K562 (cell line): ENCODE results near the gene ANKS1A. TPM values are rescaled to one million over a fixed set of nuclear protein-coding genes. Genes with fewer than 3 reads are reported as not detected.

ENCODE experiments used
- ATAC-seq: fragments of 200-7000 bp; cut with Tn5 transposase; 3 replicates; pipeline ENCODE4 v1.9.1; 2020; ENCODE audit warnings: moderate library complexity
- BruUV-seq: library from RNA; stranded (reverse); fragments of 400-500 nt; replicated peaks from 2 replicates; lab custom pipeline; 2021; lab: Mats Ljungman, UMichigan
- CTCF ChIA-PET: fragments of 300-600 bp; formaldehyde crosslinking; extraction: SDS; loops from one replicate; lab custom pipeline; 2021; ENCODE audit warnings: low intra/inter-chr PET ratio; lab: Yijun Ruan, JAX
- POLR2A ChIA-PET: fragments of 300-600, 350-650 bp; sonication (Branson Sonifier 250); formaldehyde crosslinking; extraction: SDS; loops from one replicate; lab custom pipeline; 2021; ENCODE audit warnings: antibody characterized with exemption, inconsistent platforms; lab: Yijun Ruan, JAX
- DNase-seq, 4 experiments: peaks; one replicate each; pipeline versions ENCODE4 v3.0.0 to v3.0.0-alpha.2; 2011 to 2018; ENCODE audit warnings: low spot score in 3 of 4, mixed read lengths in 3 of 4; ENCODE audit errors: extremely low read depth in 1 of 4
- FAIRE-seq: peaks from 2 replicates; lab custom pipeline; 2011; peaks lifted over from hg19 to GRCh38; lab: Jason Lieb, UNC
- H2AFZ ChIP-seq: 2 replicates; pipeline ENCODE4 v1.6.0; 2011; ENCODE audit warnings: low read depth, low read length, control low read depth, inconsistent platforms
- H3K27ac ChIP-seq: fragments of 200-600 bp; 3 replicates; pipeline ENCODE4 v1.8.0; 2011; ENCODE audit warnings: low read depth, mild to moderate bottlenecking, control low read depth, inconsistent platforms, low read length, moderate library complexity, mixed read lengths; ENCODE audit errors: extremely low read depth
- H3K27me3 ChIP-seq, 2 experiments: fragments of 300-600 bp in 1 of 2; 2 replicates in 1 of 2; 3 replicates in 1 of 2; pipeline versions ENCODE4 v1.6.0 to v1.8.0; 2011; ENCODE audit warnings: inconsistent platforms in 2 of 2, low read length in 2 of 2, mild to moderate bottlenecking in 1 of 2, mixed read lengths in 1 of 2, moderate library complexity in 1 of 2; ENCODE audit not compliant: control insufficient read depth in 2 of 2, insufficient read depth in 2 of 2
- H3K36me3 ChIP-seq: fragments of 300-600 bp; 3 replicates; pipeline ENCODE4 v1.8.0; 2011; ENCODE audit warnings: mild to moderate bottlenecking, low read length, inconsistent platforms; ENCODE audit not compliant: control insufficient read depth, insufficient read depth
- H3K4me1 ChIP-seq, 2 experiments: fragments of 200-600 bp in 1 of 2; replicated peaks in 1 of 2; 2 replicates in 1 of 2; 3 replicates in 1 of 2; pipeline versions ENCODE4 v1.5.1 to v1.8.0; 2011; ENCODE audit warnings: inconsistent platforms in 2 of 2, low read length in 2 of 2, mild to moderate bottlenecking in 1 of 2, mixed read lengths in 1 of 2, moderate library complexity in 1 of 2; ENCODE audit not compliant: control insufficient read depth in 2 of 2, insufficient read depth in 2 of 2
- H3K4me2 ChIP-seq: 2 replicates; pipeline ENCODE4 v1.6.1; 2011; ENCODE audit warnings: low read length, control low read depth, inconsistent platforms, mixed read lengths; ENCODE audit not compliant: insufficient read depth
- H3K4me3 ChIP-seq: fragments of 200-600 bp; sonication (generic), shearing (Covaris generic); 2 replicates; pipeline ENCODE4 v1.5.1; 2016; ENCODE audit warnings: control low read depth, inconsistent platforms
- H3K79me2 ChIP-seq: fragments of 200-600 bp; 3 replicates; pipeline ENCODE4 v1.8.0; 2011; ENCODE audit warnings: low read length, inconsistent platforms; ENCODE audit not compliant: control insufficient read depth, insufficient read depth
- H3K9ac ChIP-seq, 2 experiments: 2 replicates each; pipeline versions ENCODE4 v1.6.0 to v1.6.1; 2011; ENCODE audit warnings: low read depth in 2 of 2, low read length in 2 of 2, control low read depth in 1 of 2, inconsistent platforms in 1 of 2, mild to moderate bottlenecking in 1 of 2, mixed read lengths in 1 of 2; ENCODE audit not compliant: insufficient read depth in 1 of 2
- H3K9me1 ChIP-seq: one replicate; pipeline ENCODE4 v1.6.0; 2011; ENCODE audit warnings: inconsistent platforms, mild to moderate bottlenecking, low read length, moderate library complexity; ENCODE audit not compliant: control insufficient read depth, insufficient read depth
- H3K9me3 ChIP-seq: replicated peaks from 2 replicates; pipeline ENCODE4 v1.5.1; 2011; ENCODE audit warnings: low read depth, low read length, inconsistent platforms; ENCODE audit not compliant: control insufficient read depth, insufficient read depth
- H4K20me1 ChIP-seq: replicated peaks from 2 replicates; pipeline ENCODE4 v1.6.1; 2011; ENCODE audit warnings: low read length, inconsistent platforms, mixed read lengths; ENCODE audit not compliant: control insufficient read depth, insufficient read depth
- BRD9 ChIP-seq: fragments of 450-650 bp; IDR thresholded peaks from 2 replicates; pipeline ENCODE4 v1.6.1; 2018; ENCODE audit warnings: low read depth; ENCODE audit not compliant: partially characterized antibody
- CBX2 ChIP-seq: fragments of 200-600 bp; sonication (generic); IDR thresholded peaks from one replicate; pipeline ENCODE4 v1.6.1; 2012; ENCODE audit warnings: mild to moderate bottlenecking, low read length, inconsistent platforms; ENCODE audit not compliant: insufficient read depth, poor library complexity, severe bottlenecking
- HNRNPUL1 ChIP-seq: fragments of 200-400 bp; formaldehyde crosslinking; IDR thresholded peaks from 2 replicates; pipeline ENCODE4 v1.6.1; 2017; ENCODE audit warnings: low read length
- HOMEZ ChIP-seq: fragments of 250-450 bp; sonication (Bioruptor Pico); IDR thresholded peaks from 2 replicates; pipeline ENCODE4 v1.4.0; 2020; ENCODE audit warnings: mild to moderate bottlenecking, moderate library complexity
- MAFG ChIP-seq: fragments of 450-650 bp; conservative IDR thresholded peaks from 2 replicates; pipeline ENCODE4 v1.6.1; 2016; ENCODE audit warnings: missing genetic modification characterization, missing compliant biosample characterization
- NCOA4 ChIP-seq: fragments of 450-650 bp; IDR thresholded peaks from 2 replicates; pipeline ENCODE4 v1.6.1; 2018; ENCODE audit warnings: mild to moderate bottlenecking; ENCODE audit not compliant: partially characterized antibody
- SAFB2 ChIP-seq: fragments of 200-400 bp; formaldehyde crosslinking; IDR thresholded peaks from 2 replicates; pipeline ENCODE4 v1.6.1; 2018; ENCODE audit warnings: borderline replicate concordance, low read length, low read depth, moderate library complexity; ENCODE audit not compliant: severe bottlenecking
- SMAD3 ChIP-seq: fragments of 450-650 bp; formaldehyde crosslinking; conservative IDR thresholded peaks from 2 replicates; pipeline ENCODE4 v1.4.0; 2020; ENCODE audit warnings: mild to moderate bottlenecking
- SP1 ChIP-seq: sonication (generic); formaldehyde crosslinking; IDR thresholded peaks from 2 replicates; pipeline ENCODE4 v1.8.1; 2022; ENCODE audit warnings: mild to moderate bottlenecking, missing genetic modification reagents
- USF2 ChIP-seq: sonication (generic); formaldehyde crosslinking; IDR thresholded peaks from 2 replicates; pipeline ENCODE4 v1.5.0; 2020; ENCODE audit warnings: missing genetic modification reagents
- ZFP30 ChIP-seq: fragments of 250-450 bp; sonication (Bioruptor Pico); IDR thresholded peaks from 2 replicates; pipeline ENCODE4 v1.8.0; 2022; ENCODE audit warnings: moderate library complexity, mild to moderate bottlenecking, inconsistent platforms, borderline replicate concordance
- WGBS: fragments of 100-300 bp; shearing (Covaris generic); methylation state at CpG from one replicate; pipeline ENCODE4 v1.1.6; 2016; ENCODE audit warnings: low coverage, mixed read lengths; ENCODE audit not compliant: insufficient coverage; ENCODE audit errors: missing lambda C conversion rate; 5-methylcytosine and 5-hydroxymethylcytosine counted together
- in situ Hi-C: fragments of 300-500 bp; cut with MboI; formaldehyde crosslinking; loops from 4 replicates; pipeline ENCODE4 v1.15.0; 2018; ENCODE audit warnings: inconsistent platforms, mixed read lengths
- intact Hi-C: fragments of 100-400 bp; cut with micrococcal nuclease; formaldehyde crosslinking; loops from 2 replicates; pipeline ENCODE4 v1.14.2; 2022
- polyA plus RNA-seq, 8 experiments: library from polyadenylated mRNA; depleted of rRNA in 4 of 8; stranded (reverse) in 5 of 8; unstranded in 3 of 8; fragments of >200 nt; fragmentation: Nextera tagmentation in 2 of 8; fragmentation: Illumina TruSeq in 1 of 8; extraction: Ambion mirVana in 2 of 8; extraction: Trizol in 1 of 8; gene quantifications; 2 replicates each; pipeline versions ENCODE4 v1.2.1 to v1.2.3, GENCODE V29; 2011 to 2014; ENCODE audit warnings: inconsistent platforms in 1 of 8, missing spikeins in 1 of 8
- total RNA-seq, 7 experiments: library from RNA; depleted of rRNA in 6 of 7; stranded (reverse); fragments of >200 nt in 6 of 7; fragmentation: Illumina TruSeq in 2 of 7; extraction: Trizol in 2 of 7; gene quantifications; 2 replicates each; pipeline versions ENCODE4 v1.2.1 to v1.2.3, GENCODE V29; 2011 to 2021; ENCODE audit warnings: low replicate concordance in 1 of 7
- TF ChIP-seq, protein P1 (sequence below): fragments of 150-350 bp; conservative IDR thresholded peaks from 2 replicates; pipeline ENCODE4 v1.6.1; 2014; ENCODE audit warnings: low read length
- TF ChIP-seq, protein P2 (sequence below), 2 experiments: fragments of 450-650 bp in 1 of 2; sonication (generic) in 1 of 2; formaldehyde crosslinking in 1 of 2; IDR thresholded peaks in 1 of 2; conservative IDR thresholded peaks in 1 of 2; 2 replicates each; pipeline versions ENCODE4 v1.6.1 to v1.8.1; 2016 to 2023; ENCODE audit warnings: mild to moderate bottlenecking in 2 of 2, moderate library complexity in 2 of 2, inconsistent platforms in 1 of 2, missing genetic modification reagents in 1 of 2

Gene ANKS1A
- total and polyA plus RNA-seq, 9 of the 15 experiments (the other 6 are each of a cell fraction or from before 2014, with no cell fraction given) = 1.1 to 13.8 (median 5.3) TPM

DNA sequence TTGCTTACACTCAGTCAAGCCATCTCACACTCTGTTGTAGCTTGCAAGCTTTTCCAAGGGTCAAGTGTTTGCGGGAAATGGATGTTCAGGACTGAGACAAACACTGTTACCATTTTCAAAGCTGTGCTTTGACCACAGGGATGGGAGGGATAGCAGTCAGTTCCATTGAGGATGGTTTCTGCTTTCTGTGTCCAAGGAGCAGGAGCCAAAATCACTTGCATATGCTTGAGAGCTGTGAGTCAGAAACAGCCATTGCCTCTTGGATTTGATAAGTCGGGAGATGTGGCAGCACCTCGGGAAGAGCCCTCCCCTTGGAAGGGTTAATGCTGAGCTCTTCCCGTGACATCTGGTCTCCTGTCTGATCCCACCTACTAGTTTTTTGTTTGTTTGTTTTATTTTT, 166.8 kb downstream of the ANKS1A start (continued):
- no peak for TF ChIP-seq SMAD3
- no peak for TF ChIP-seq NCOA4
- no peak for TF ChIP-seq BRD9
- no peak for TF ChIP-seq SP1 (CRISPR knock-in tag)
- no peak for TF ChIP-seq CBX2

DNA sequence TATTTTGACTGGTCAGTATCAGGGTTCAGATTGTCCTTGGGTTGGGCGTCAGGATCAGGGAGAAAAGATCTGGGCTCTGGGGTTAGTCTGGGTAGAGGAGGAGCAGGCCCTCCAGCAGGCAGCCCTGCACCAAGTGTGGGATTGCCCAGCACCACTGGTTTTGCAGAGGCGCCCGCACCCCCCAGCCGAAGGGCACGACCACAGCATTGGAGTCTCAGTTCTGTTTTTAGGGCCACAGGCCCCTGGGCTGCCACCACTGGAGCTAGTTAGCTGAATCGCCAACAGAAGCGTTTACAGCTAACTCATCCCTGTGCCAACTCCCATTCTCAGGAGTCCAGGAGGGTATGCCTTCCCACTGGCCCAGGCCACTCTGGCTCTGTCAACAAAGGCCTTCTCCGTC, 167.9 kb downstream of the ANKS1A start:
- Histone ChIP-seq H3K9ac (no peak overlapping the region), H2AFZ (no peak overlapping the region), H3K4me2 (no peak overlapping the region), H3K36me3 (peaks cover 9% of the 10 kb centered on the region; the same call in 2 of the 3 replicates), H3K27me3 (no peaks in the 10 kb centered on the region), H3K79me2 (no peaks in the 10 kb centered on the region), H3K27ac (no peak overlapping the region), H3K9me3 (no peaks in the 10 kb centered on the region), H3K4me1 (peaks cover 0 to 3% of the 10 kb centered on the region in 2 experiments; a peak in 2 of 5 replicates), H4K20me1 (no peaks in the 10 kb centered on the region), H3K4me3 (no peak overlapping the region), H3K9me1 (no peaks in the 10 kb centered on the region)
- POLR2A ChIA-PET = no interaction called here
- WGBS = 73% methylated on average over 8 of the region's 8 CpGs
- intact Hi-C loops = no loop called here
- DNase-seq = no peak
- no TSS peak for BruUV-seq
- in situ Hi-C loops = no loop called here
- CTCF ChIA-PET = no interaction called here
- no peak for FAIRE-seq
- ATAC-seq = no peak
- no peak for TF ChIP-seq MAFG (tag)
- no peak for TF ChIP-seq USF2 (CRISPR knock-in tag)
- no peak for TF ChIP-seq HNRNPUL1
- no peak for TF ChIP-seq ZFP30 (CRISPR knock-in tag)
- TF ChIP-seq HOMEZ (CRISPR knock-in tag) = no peak
- TF ChIP-seq, protein P1, sequence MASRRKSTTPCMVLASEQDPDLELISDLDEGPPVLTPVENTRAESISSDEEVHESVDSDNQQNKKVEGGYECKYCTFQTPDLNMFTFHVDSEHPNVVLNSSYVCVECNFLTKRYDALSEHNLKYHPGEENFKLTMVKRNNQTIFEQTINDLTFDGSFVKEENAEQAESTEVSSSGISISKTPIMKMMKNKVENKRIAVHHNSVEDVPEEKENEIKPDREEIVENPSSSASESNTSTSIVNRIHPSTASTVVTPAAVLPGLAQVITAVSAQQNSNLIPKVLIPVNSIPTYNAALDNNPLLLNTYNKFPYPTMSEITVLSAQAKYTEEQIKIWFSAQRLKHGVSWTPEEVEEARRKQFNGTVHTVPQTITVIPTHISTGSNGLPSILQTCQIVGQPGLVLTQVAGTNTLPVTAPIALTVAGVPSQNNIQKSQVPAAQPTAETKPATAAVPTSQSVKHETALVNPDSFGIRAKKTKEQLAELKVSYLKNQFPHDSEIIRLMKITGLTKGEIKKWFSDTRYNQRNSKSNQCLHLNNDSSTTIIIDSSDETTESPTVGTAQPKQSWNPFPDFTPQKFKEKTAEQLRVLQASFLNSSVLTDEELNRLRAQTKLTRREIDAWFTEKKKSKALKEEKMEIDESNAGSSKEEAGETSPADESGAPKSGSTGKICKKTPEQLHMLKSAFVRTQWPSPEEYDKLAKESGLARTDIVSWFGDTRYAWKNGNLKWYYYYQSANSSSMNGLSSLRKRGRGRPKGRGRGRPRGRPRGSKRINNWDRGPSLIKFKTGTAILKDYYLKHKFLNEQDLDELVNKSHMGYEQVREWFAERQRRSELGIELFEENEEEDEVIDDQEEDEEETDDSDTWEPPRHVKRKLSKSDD = no peak
- TF ChIP-seq, protein P2, sequence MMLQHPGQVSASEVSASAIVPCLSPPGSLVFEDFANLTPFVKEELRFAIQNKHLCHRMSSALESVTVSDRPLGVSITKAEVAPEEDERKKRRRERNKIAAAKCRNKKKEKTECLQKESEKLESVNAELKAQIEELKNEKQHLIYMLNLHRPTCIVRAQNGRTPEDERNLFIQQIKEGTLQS (IDR thresholded peaks at IDR 0.05) = no peak
- TF ChIP-seq, protein P2 (CRISPR knock-in tag; conservative IDR thresholded peaks at IDR 0.05) = no peak
- TF ChIP-seq SAFB2 = no peak
- TF ChIP-seq, all 486 proteins: peak for 0
